ENCODE data around the gene SPEM1. TPM values are rescaled to one million over a fixed set of nuclear protein-coding genes. Genes with fewer than 3 reads are reported as not detected.
A peak's percentile ranks its signal among the peaks of the same experiment; 100 is the strongest.

The SPEM1 gene
- total and polyA plus RNA-seq, 4 donors: 0.29 TPM; not detected in 3

- Histone ChIP-seq H3K36me3 (ENCODE audit: control insufficient read depth, insufficient read depth, low read length) (peaks cover 9% of the 10 kb centered on the region), H3K27ac (ENCODE audit: low read depth, low read length) (peak overlapping the region; percentile 84), H3K4me1 (ENCODE audit: control insufficient read depth, insufficient read depth, low read length) (peaks cover 65% of the 10 kb centered on the region), H3K4me3 (ENCODE audit: low read depth, low read length) (peak overlapping the region; percentile 55), H3K27me3 (ENCODE audit: control insufficient read depth, insufficient read depth, low read length) (peaks cover 36% of the 10 kb centered on the region), H3K9me3 (ENCODE audit: control insufficient read depth, insufficient read depth, low read length) (no peaks in the 10 kb centered on the region)
- 24% methylated on average over 8 of the region's 11 CpGs for WGBS (ENCODE audit: insufficient coverage)
- DNase-seq (ENCODE audit: low read depth in 4 of 6, low spot score in 6 of 6): no peak
Measured at GRCh38 chr17:7438656-7439460, 18.7 kb downstream of the SPEM1 start.

GRCh38 chr17:7439462-7440112 lies 19.5 kb downstream of the SPEM1 start, which contains the start of gene FGF11:
TSS of gene FGF11 (plus strand) at chr17:7439512. CDS start at chr17:7439621, 109 bp downstream.
- Histone ChIP-seq H3K36me3 (ENCODE audit: control insufficient read depth, insufficient read depth, low read length) (peaks cover 9% of the 10 kb centered on the region), H3K9me3 (ENCODE audit: control insufficient read depth, insufficient read depth, low read length) (no peaks in the 10 kb centered on the region), H3K27ac (ENCODE audit: low read depth, low read length) (peak within 1 kb of the TSS; percentile 86), H3K27me3 (ENCODE audit: control insufficient read depth, insufficient read depth, low read length) (peaks cover 34% of the 10 kb centered on the region), H3K4me1 (ENCODE audit: control insufficient read depth, insufficient read depth, low read length) (peaks cover 65% of the 10 kb centered on the region), H3K4me3 (ENCODE audit: low read depth, low read length) (peak within 1 kb of the TSS; percentile 77)
- no peak for DNase-seq (ENCODE audit: low read depth in 4 of 6, low spot score in 6 of 6)
- WGBS (ENCODE audit: insufficient coverage): under 1% methylated on average over 47 of the region's 50 CpGs

GRCh38 chr17:7440113-7440833 lies 20.1 kb downstream of the SPEM1 start:
- peaks cover 34% of the 10 kb centered on the region for H3K27me3 ChIP-seq (ENCODE audit: control insufficient read depth, insufficient read depth, low read length)
- WGBS (ENCODE audit: insufficient coverage): under 1% methylated on average over 45 of the region's 46 CpGs
- DNase-seq (ENCODE audit: low read depth in 4 of 6, low spot score in 6 of 6): peak in 4 of 6 donors; percentile 78 to 95 (median 89)

GRCh38 chr17:7440834-7441195 lies 20.7 kb downstream of the SPEM1 start:
- Histone ChIP-seq H3K4me3 (ENCODE audit: low read depth, low read length) (peak overlapping the region; percentile 77), H3K27ac (ENCODE audit: low read depth, low read length) (peak overlapping the region; percentile 86), H3K36me3 (ENCODE audit: control insufficient read depth, insufficient read depth, low read length) (peaks cover 9% of the 10 kb centered on the region), H3K9me3 (ENCODE audit: control insufficient read depth, insufficient read depth, low read length) (no peaks in the 10 kb centered on the region), H3K4me1 (ENCODE audit: control insufficient read depth, insufficient read depth, low read length) (peaks cover 67% of the 10 kb centered on the region), H3K27me3 (ENCODE audit: control insufficient read depth, insufficient read depth, low read length) (peaks cover 34% of the 10 kb centered on the region)
- peak in 1 of 6 donors; percentile 82 for DNase-seq (ENCODE audit: low read depth in 4 of 6, low spot score in 6 of 6)
- WGBS (ENCODE audit: insufficient coverage): 0% methylated on average over 10 of the region's 12 CpGs

More at GRCh38 chr17:7440113-7440833, 20.1 kb downstream of the SPEM1 start:
- H3K4me1 ChIP-seq (ENCODE audit: control insufficient read depth, insufficient read depth, low read length): peaks cover 67% of the 10 kb centered on the region
- H3K4me3 ChIP-seq (ENCODE audit: low read depth, low read length): peak overlapping the region; percentile 77
- peaks cover 9% of the 10 kb centered on the region for H3K36me3 ChIP-seq (ENCODE audit: control insufficient read depth, insufficient read depth, low read length)
- no peaks in the 10 kb centered on the region for H3K9me3 ChIP-seq (ENCODE audit: control insufficient read depth, insufficient read depth, low read length)
- H3K27ac ChIP-seq (ENCODE audit: low read depth, low read length): peak overlapping the region; percentile 86

GRCh38 chr17:7441266-7441665 lies 21.1 kb downstream of the SPEM1 start:
- Histone ChIP-seq H3K27me3 (ENCODE audit: control insufficient read depth, insufficient read depth, low read length) (peaks cover 34% of the 10 kb centered on the region), H3K36me3 (ENCODE audit: control insufficient read depth, insufficient read depth, low read length) (peaks cover 9% of the 10 kb centered on the region), H3K4me3 (ENCODE audit: low read depth, low read length) (peak overlapping the region; percentile 77), H3K27ac (ENCODE audit: low read depth, low read length) (peak overlapping the region; percentile 86), H3K4me1 (ENCODE audit: control insufficient read depth, insufficient read depth, low read length) (peaks cover 63% of the 10 kb centered on the region), H3K9me3 (ENCODE audit: control insufficient read depth, insufficient read depth, low read length) (no peaks in the 10 kb centered on the region)
- DNase-seq (ENCODE audit: low read depth in 4 of 6, low spot score in 6 of 6): peak in 1 of 6 donors; percentile 71
- no CpG with 5 or more reads among the region's 7 CpGs for WGBS (ENCODE audit: insufficient coverage)

- Histone ChIP-seq H3K36me3 (ENCODE audit: control insufficient read depth, insufficient read depth, low read length) (peaks cover 9% of the 10 kb centered on the region), H3K27me3 (ENCODE audit: control insufficient read depth, insufficient read depth, low read length) (peaks cover 40% of the 10 kb centered on the region), H3K4me3 (ENCODE audit: low read depth, low read length) (no peak overlapping the region), H3K4me1 (ENCODE audit: control insufficient read depth, insufficient read depth, low read length) (peaks cover 62% of the 10 kb centered on the region), H3K27ac (ENCODE audit: low read depth, low read length) (no peak overlapping the region), H3K9me3 (ENCODE audit: control insufficient read depth, insufficient read depth, low read length) (no peaks in the 10 kb centered on the region)
- 85% methylated on average over 2 of the region's 2 CpGs for WGBS (ENCODE audit: insufficient coverage)
- no peak for DNase-seq (ENCODE audit: low read depth in 4 of 6, low spot score in 6 of 6)
Measured at GRCh38 chr17:7442142-7442541, 22.0 kb downstream of the SPEM1 start.

GRCh38 chr17:7443499-7444485 lies 23.7 kb downstream of the SPEM1 start:
- H3K36me3 ChIP-seq (ENCODE audit: control insufficient read depth, insufficient read depth, low read length): peaks cover 9% of the 10 kb centered on the region
- 100% methylated on average over 2 of the region's 7 CpGs for WGBS (ENCODE audit: insufficient coverage)
- no peak overlapping the region for H3K27ac ChIP-seq (ENCODE audit: low read depth, low read length)
- DNase-seq (ENCODE audit: low read depth in 4 of 6, low spot score in 6 of 6): no peak
- no peak overlapping the region for H3K4me3 ChIP-seq (ENCODE audit: low read depth, low read length)
- no peaks in the 10 kb centered on the region for H3K9me3 ChIP-seq (ENCODE audit: control insufficient read depth, insufficient read depth, low read length)
- H3K4me1 ChIP-seq (ENCODE audit: control insufficient read depth, insufficient read depth, low read length): peaks cover 46% of the 10 kb centered on the region
- H3K27me3 ChIP-seq (ENCODE audit: control insufficient read depth, insufficient read depth, low read length): peaks cover 39% of the 10 kb centered on the region

GRCh38 chr17:7444682-7445618 lies 24.8 kb downstream of the SPEM1 start, which contains the start of gene CHRNB1:
TSS of gene CHRNB1 (plus strand) at chr17:7445061. CDS start at chr17:7445128, 67 bp downstream.
- WGBS (ENCODE audit: insufficient coverage): 4% methylated on average over 51 of the region's 51 CpGs
- Histone ChIP-seq H3K4me1 (ENCODE audit: control insufficient read depth, insufficient read depth, low read length) (peaks cover 40% of the 10 kb centered on the region), H3K4me3 (ENCODE audit: low read depth, low read length) (peak within 1 kb of the TSS; percentile 32), H3K9me3 (ENCODE audit: control insufficient read depth, insufficient read depth, low read length) (no peaks in the 10 kb centered on the region), H3K27ac (ENCODE audit: low read depth, low read length) (no peak within 1 kb of the TSS), H3K36me3 (ENCODE audit: control insufficient read depth, insufficient read depth, low read length) (peaks cover 9% of the 10 kb centered on the region), H3K27me3 (ENCODE audit: control insufficient read depth, insufficient read depth, low read length) (peaks cover 33% of the 10 kb centered on the region)
- DNase-seq (ENCODE audit: low read depth in 4 of 6, low spot score in 6 of 6): peak in 1 of 6 donors; percentile 56
